ENCODE data around the gene CTSE. TPM values are rescaled to one million over a fixed set of nuclear protein-coding genes. Genes with fewer than 3 reads are reported as not detected.
A peak's percentile ranks its signal among the peaks of the same experiment; 100 is the strongest.

CTSE gene
- total and polyA plus RNA-seq, 9 of the 15 experiments (the other 6 are each of a cell fraction or from before 2014, with no cell fraction given) = 0.04 to 0.18 (median 0.09) TPM; not detected in 4

DNA sequence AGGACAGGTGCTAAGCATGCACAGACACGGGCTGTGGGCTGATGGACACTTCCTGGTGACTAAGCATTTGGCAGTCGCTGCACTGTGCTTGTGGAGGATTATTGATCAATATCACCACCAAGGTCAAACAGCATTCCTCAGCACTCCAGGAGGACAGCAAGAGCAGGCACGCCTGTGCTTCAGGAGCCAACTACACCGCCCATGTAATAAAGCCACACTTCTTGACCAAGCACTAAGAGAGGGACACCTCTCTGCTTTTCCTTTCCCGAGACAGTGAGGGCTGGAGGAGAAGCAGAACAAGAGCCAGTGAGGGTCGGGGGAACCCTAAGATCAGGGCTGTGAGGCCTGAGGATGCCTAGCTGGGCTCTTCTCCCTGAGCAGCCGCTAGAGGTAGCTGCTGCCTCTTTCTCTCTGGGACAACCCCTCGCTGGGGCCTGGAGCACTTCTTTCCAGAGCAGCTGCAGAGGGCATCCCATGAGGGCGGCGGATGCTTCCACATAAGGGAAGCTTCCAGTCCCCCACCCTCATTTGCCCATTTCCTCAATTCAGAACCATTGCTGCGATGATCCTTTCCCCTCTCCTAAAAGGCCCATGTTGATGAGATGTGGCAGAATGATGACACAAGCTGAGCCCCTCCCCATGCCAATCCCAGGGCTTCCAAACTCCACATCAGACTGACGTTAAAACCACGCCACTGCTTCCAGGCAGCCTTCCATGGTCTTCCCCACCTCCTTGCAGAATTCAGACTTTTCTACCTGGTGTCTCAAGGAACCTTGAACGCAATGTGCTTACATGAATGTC is 39.6 kb downstream of the CTSE start (continued):
- peak; percentile 71 for TF ChIP-seq SMC3 (conservative IDR thresholded peaks at IDR 0.05; ENCODE audit: insufficient read depth, low read depth, low read length)
- peak; percentile 70 for TF ChIP-seq REST (IDR thresholded peaks at IDR 0.05; ENCODE audit: borderline replicate concordance)
- TF ChIP-seq REST (CRISPR knock-in tag; IDR thresholded peaks at IDR 0.05; ENCODE audit: low read depth) = no peak
- peak; percentile 33; the same call in 1 of the 2 replicates for TF ChIP-seq TFAP4 (CRISPR knock-in tag; IDR thresholded peaks at IDR 0.05; ENCODE audit: borderline replicate concordance)
- TF ChIP-seq ILK (tag; IDR thresholded peaks at IDR 0.05; ENCODE audit: borderline replicate concordance, low read depth) = no peak
- peak; percentile 72; the same call in 1 of the 2 replicates for TF ChIP-seq ZNF263 (CRISPR knock-in tag; IDR thresholded peaks at IDR 0.05; ENCODE audit: borderline replicate concordance)
- no peak for TF ChIP-seq SMARCC2 (IDR thresholded peaks at IDR 0.05; ENCODE audit: low read depth)
- TF ChIP-seq, protein P1, sequence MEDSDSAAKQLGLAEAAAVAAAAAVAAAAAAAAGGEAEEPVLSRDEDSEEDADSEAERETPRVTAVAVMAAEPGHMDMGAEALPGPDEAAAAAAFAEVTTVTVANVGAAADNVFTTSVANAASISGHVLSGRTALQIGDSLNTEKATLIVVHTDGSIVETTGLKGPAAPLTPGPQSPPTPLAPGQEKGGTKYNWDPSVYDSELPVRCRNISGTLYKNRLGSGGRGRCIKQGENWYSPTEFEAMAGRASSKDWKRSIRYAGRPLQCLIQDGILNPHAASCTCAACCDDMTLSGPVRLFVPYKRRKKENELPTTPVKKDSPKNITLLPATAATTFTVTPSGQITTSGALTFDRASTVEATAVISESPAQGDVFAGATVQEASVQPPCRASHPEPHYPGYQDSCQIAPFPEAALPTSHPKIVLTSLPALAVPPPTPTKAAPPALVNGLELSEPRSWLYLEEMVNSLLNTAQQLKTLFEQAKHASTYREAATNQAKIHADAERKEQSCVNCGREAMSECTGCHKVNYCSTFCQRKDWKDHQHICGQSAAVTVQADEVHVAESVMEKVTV (CRISPR knock-in tag; IDR thresholded peaks at IDR 0.05) = peak; percentile 59; the same call in 1 of the 2 replicates
- TF ChIP-seq NRF1 (conservative IDR thresholded peaks at IDR 0.05 in 1 of 2, IDR thresholded peaks at IDR 0.05 in 1 of 2) = peak in 1 of 2 experiments; percentile 16; a peak in 1 of 4 replicates
- peak; percentile 8; the same call in 1 of the 2 replicates for TF ChIP-seq CEBPG (CRISPR knock-in tag; IDR thresholded peaks at IDR 0.05)
- no peak for TF ChIP-seq CEBPG (tag; conservative IDR thresholded peaks at IDR 0.05 in 1 of 2, IDR thresholded peaks at IDR 0.05 in 1 of 2)
- no peak for TF ChIP-seq NBN (IDR thresholded peaks at IDR 0.05; ENCODE audit: low read depth)
- peak in 1 of 2 experiments; percentile 55; a peak in 1 of 4 replicates for TF ChIP-seq MAZ (CRISPR knock-in tag; conservative IDR thresholded peaks at IDR 0.05 in 1 of 2, IDR thresholded peaks at IDR 0.05 in 1 of 2)
- TF ChIP-seq MCM2 (IDR thresholded peaks at IDR 0.05; ENCODE audit: low read depth) = no peak
